Body of pancreas (tissue), 4 donors: Measurements from ENCODE around the gene PDZD2. TPM values are rescaled to one million over a fixed set of nuclear protein-coding genes. Genes with fewer than 3 reads are reported as not detected.

Source experiments
- ATAC-seq: fragments of 150-250 bp; one replicate; pipeline ENCODE4 v1.9.1; 2016
- DNase-seq, 4 donors: peaks; one replicate each; pipeline ENCODE4 v3.0.0-alpha.2; 2019
- H3K27ac ChIP-seq, 4 donors: fragments of 200-600 bp; sonication (generic); 1 replicate in 3 of 4; 2 replicates in 1 of 4; pipeline versions ENCODE4 v1.5.1 to v1.6.1; 2016 to 2019; ENCODE audit warnings: mild to moderate bottlenecking in 1 of 4, mixed read lengths in 1 of 4, moderate library complexity in 1 of 4
- H3K27me3 ChIP-seq, 2 donors: fragments of 200-600 bp; sonication (generic); one replicate each; pipeline ENCODE4 v1.6.0; 2016; ENCODE audit warnings: mild to moderate bottlenecking in 1 of 2
- H3K36me3 ChIP-seq, 2 donors: fragments of 200-600 bp; sonication (generic); replicated peaks in 1 of 2; 2 replicates each; pipeline ENCODE4 v1.5.1; 2016; ENCODE audit warnings: low read depth in 2 of 2; ENCODE audit not compliant: insufficient read depth in 1 of 2
- H3K4me1 ChIP-seq: fragments of 200-600 bp; sonication (generic); one replicate; pipeline ENCODE4 v1.6.0; 2016
- H3K4me3 ChIP-seq, 2 donors: fragments of 200-600 bp; sonication (generic); 1 replicate in 1 of 2; 2 replicates in 1 of 2; pipeline ENCODE4 v1.5.1; 2016 to 2019
- H3K9me3 ChIP-seq, 3 donors: fragments of 200-600 bp; sonication (generic); 1 replicate in 2 of 3; 2 replicates in 1 of 3; pipeline ENCODE4 v1.5.1; 2016
- CTCF ChIP-seq, 7 experiments: fragments of 450-650 bp in 4 of 7; fragments of 200-600 bp in 3 of 7; sonication (generic) in 3 of 7; IDR thresholded peaks; one replicate each; pipeline ENCODE4 v1.5.1; 2016 to 2019; ENCODE audit warnings: antibody characterized with exemption in 7 of 7
- POLR2A ChIP-seq, 3 donors: fragments of 450-650 bp; IDR thresholded peaks; one replicate each; pipeline ENCODE4 v1.6.1; 2016; ENCODE audit warnings: antibody characterized with exemption in 3 of 3, mild to moderate bottlenecking in 2 of 3
- WGBS, 2 donors: methylation state at CpG; one replicate each; pipeline ENCODE4 v1.1.5; 2017; 5-methylcytosine and 5-hydroxymethylcytosine counted together
- intact Hi-C: fragments of 100-400 bp; cut with DNase I; formaldehyde crosslinking; loops from one replicate; pipeline ENCODE4 v1.15.1; 2023
- total RNA-seq, 2 donors: library from RNA; depleted of rRNA; stranded (reverse); fragments of >200 nt; gene quantifications; one replicate each; pipeline ENCODE4 v1.1.0, GENCODE V29; 2016

PDZD2 gene
- total RNA-seq, 2 donors from 2014 or later = 3.9 to 12.9 TPM

- Histone ChIP-seq H3K27ac (no peak overlapping the region), H3K9me3 (no peaks in the 10 kb centered on the region), H3K4me3 (no peak overlapping the region), H3K36me3 (peaks cover 0 to 4% of the 10 kb centered on the region in 2 donors), H3K4me1 (peaks cover 26% of the 10 kb centered on the region), H3K27me3 (no peaks in the 10 kb centered on the region)
- DNase-seq = no peak
- intact Hi-C loops = no loop called here
- TF ChIP-seq CTCF (IDR thresholded peaks at IDR 0.05) (no peak), POLR2A (IDR thresholded peaks at IDR 0.05) (no peak)
- no peak for ATAC-seq
- 83 to 84% methylated on average over 3 of the region's 3 CpGs for WGBS, 2 donors
Observed at GRCh38 chr5:32127711-32128110, 488.8 kb downstream of the PDZD2 start.

GRCh38 chr5:32129074-32129598 lies 490.2 kb downstream of the PDZD2 start:
- TF ChIP-seq CTCF (IDR thresholded peaks at IDR 0.05) (no peak), POLR2A (IDR thresholded peaks at IDR 0.05) (no peak)
- H3K27ac ChIP-seq = no peak overlapping the region

GRCh38 chr5:32130865-32131264 lies 491.9 kb downstream of the PDZD2 start:
- H3K4me3 ChIP-seq = no peak overlapping the region
- H3K27me3 ChIP-seq = no peaks in the 10 kb centered on the region
- intact Hi-C loops = no loop called here
- TF ChIP-seq CTCF (IDR thresholded peaks at IDR 0.05) (no peak), POLR2A (IDR thresholded peaks at IDR 0.05) (no peak)
- WGBS, 2 donors = 85 to 90% methylated on average over 3 of the region's 3 CpGs
- DNase-seq (no peak), ATAC-seq (no peak)
- H3K36me3 ChIP-seq = peaks cover 0 to 6% of the 10 kb centered on the region in 2 donors
- peaks cover 18% of the 10 kb centered on the region for H3K4me1 ChIP-seq
- no peak overlapping the region for H3K27ac ChIP-seq
- no peaks in the 10 kb centered on the region for H3K9me3 ChIP-seq

More at GRCh38 chr5:32129074-32129598, 490.2 kb downstream of the PDZD2 start:
- H3K9me3 ChIP-seq = no peaks in the 10 kb centered on the region
- no peak for ATAC-seq
- H3K36me3 ChIP-seq = peaks cover 0 to 4% of the 10 kb centered on the region in 2 donors
- intact Hi-C loops = no loop called here
- no peak overlapping the region for H3K4me3 ChIP-seq
- no peak for DNase-seq
- H3K4me1 ChIP-seq = peaks cover 18% of the 10 kb centered on the region
- H3K27me3 ChIP-seq = no peaks in the 10 kb centered on the region
- 74 to 76% methylated on average over 7 of the region's 7 CpGs for WGBS, 2 donors

GRCh38 chr5:32131604-32132003 lies 492.7 kb downstream of the PDZD2 start:
- DNase-seq (no peak), ATAC-seq (no peak)
- Histone ChIP-seq H3K4me3 (no peak overlapping the region), H3K9me3 (no peaks in the 10 kb centered on the region), H3K36me3 (peaks cover 0 to 6% of the 10 kb centered on the region in 2 donors), H3K4me1 (peaks cover 18% of the 10 kb centered on the region), H3K27me3 (no peaks in the 10 kb centered on the region), H3K27ac (no peak overlapping the region)
- 83 to 86% methylated on average over 1 of the region's 1 CpG for WGBS, 2 donors
- intact Hi-C loops = no loop called here
- TF ChIP-seq CTCF (IDR thresholded peaks at IDR 0.05) (no peak), POLR2A (IDR thresholded peaks at IDR 0.05) (no peak)

GRCh38 chr5:32132757-32133156 lies 493.8 kb downstream of the PDZD2 start:
- H3K27me3 ChIP-seq = no peaks in the 10 kb centered on the region
- no peak for ATAC-seq
- no peak overlapping the region for H3K4me3 ChIP-seq
- peaks cover 13% of the 10 kb centered on the region for H3K4me1 ChIP-seq
- no peaks in the 10 kb centered on the region for H3K9me3 ChIP-seq
- H3K27ac ChIP-seq = no peak overlapping the region
- intact Hi-C loops = no loop called here
- no peak for DNase-seq
- H3K36me3 ChIP-seq = peaks cover 0 to 6% of the 10 kb centered on the region in 2 donors
- TF ChIP-seq CTCF (IDR thresholded peaks at IDR 0.05) (no peak), POLR2A (IDR thresholded peaks at IDR 0.05) (no peak)
